Mucosa of descending colon (tissue), 3 donors: ENCODE measurements around the gene FNDC10. TPM values are rescaled to one million over a fixed set of nuclear protein-coding genes. Genes with fewer than 3 reads are reported as not detected.
A peak's percentile ranks its signal among the peaks of the same experiment; 100 is the strongest.

Experiments
- ATAC-seq: fragments of 200-7000 bp; cut with Tn5 transposase; one replicate; pipeline ENCODE4 v1.9.1; 2020; ENCODE audit warnings: mild to moderate bottlenecking, moderate library complexity
- DNase-seq, 3 donors: peaks; one replicate each; pipeline ENCODE4 v3.0.0-alpha.2; 2020
- H3K36me3 ChIP-seq: fragments of 200-600 bp; one replicate; pipeline ENCODE4 v1.8.0; 2021; ENCODE audit warnings: low read depth, mild to moderate bottlenecking
- H3K4me1 ChIP-seq: fragments of 200-600 bp; one replicate; pipeline ENCODE4 v1.8.0; 2021; ENCODE audit warnings: low read depth, mild to moderate bottlenecking
- H3K4me3 ChIP-seq: fragments of 200-600 bp; one replicate; pipeline ENCODE4 v1.8.0; 2021; ENCODE audit warnings: mild to moderate bottlenecking
- H3K9me3 ChIP-seq: fragments of 200-600 bp; one replicate; pipeline ENCODE4 v1.8.0; 2021; ENCODE audit warnings: mild to moderate bottlenecking
- CTCF ChIP-seq: fragments of 200-600 bp; IDR thresholded peaks from one replicate; pipeline ENCODE4 v1.8.0; 2022; ENCODE audit warnings: antibody characterized with exemption, mild to moderate bottlenecking
- intact Hi-C, 2 donors: fragments of 100-400 bp; cut with DNase I in 1 of 2; cut with micrococcal nuclease in 1 of 2; formaldehyde crosslinking; loops; one replicate each; pipeline versions ENCODE4 v1.11.0 to v1.11.1; 2022; cut with DNase I, micrococcal nuclease
- total RNA-seq, 3 donors: library from RNA; stranded (reverse); fragmentation: NEBNext Ultra II Directional in 2 of 3; extraction: Animal tissue kit (Norgen Biotek cat#: 25700) in 2 of 3; gene quantifications; one replicate each; pipeline versions ENCODE4 v1.2.1 to v1.2.4, GENCODE V29; 2021 to 2023
- donor health status: DM: no; HTN: no; CAD: no; lungs with moderate emphysema.
- donor health status: DM: no; HTN: no; CAD: no.
- donor health status: DM: no; HTN: yes; CAD: no.

Gene FNDC10
- total RNA-seq, 3 donors from 2014 or later = 1.2 to 3.2 (median 3.1) TPM

DNA sequence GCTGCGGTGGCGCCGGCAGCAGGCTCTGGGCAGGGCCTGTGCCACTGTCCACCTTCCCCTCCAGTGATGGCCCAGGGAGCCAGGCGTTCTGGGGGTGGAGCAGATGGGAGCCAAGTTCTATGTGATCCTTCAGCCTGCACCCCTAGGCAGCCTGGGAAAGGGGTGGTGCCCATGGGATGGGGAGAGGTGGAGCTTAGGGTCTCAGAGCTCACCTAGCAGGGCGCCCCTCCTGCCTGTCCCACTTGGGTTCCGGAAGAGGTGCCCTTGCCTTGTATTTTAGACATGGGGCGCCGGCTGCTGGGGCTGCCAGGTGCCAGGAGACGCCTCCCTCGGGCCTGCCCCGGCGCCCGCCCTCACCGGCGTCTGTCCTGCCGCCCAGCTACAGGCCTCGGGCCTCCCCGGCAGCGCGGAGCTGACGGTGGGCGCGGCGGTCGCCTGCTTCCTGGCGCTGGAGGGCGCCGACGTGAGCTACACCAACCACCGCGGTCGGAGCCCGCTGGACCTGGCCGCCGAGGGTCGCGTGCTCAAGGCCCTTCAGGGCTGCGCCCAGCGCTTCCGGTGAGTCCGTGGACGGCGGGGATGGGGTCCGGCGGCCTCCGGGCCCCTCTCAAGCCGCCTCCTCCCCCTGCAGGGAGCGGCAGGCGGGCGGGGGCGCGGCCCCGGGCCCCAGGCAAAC is 29.0 kb upstream of the FNDC10 start:
- peak in 1 of 3 donors; percentile 64 for DNase-seq
- H3K4me1 ChIP-seq = peaks cover 19% of the 10 kb centered on the region
- H3K4me3 ChIP-seq = no peak overlapping the region
- TF ChIP-seq CTCF = no peak
- ATAC-seq = no peak
- intact Hi-C loops = no loop called here
- no peaks in the 10 kb centered on the region for H3K9me3 ChIP-seq
- H3K36me3 ChIP-seq = no peaks in the 10 kb centered on the region

DNA sequence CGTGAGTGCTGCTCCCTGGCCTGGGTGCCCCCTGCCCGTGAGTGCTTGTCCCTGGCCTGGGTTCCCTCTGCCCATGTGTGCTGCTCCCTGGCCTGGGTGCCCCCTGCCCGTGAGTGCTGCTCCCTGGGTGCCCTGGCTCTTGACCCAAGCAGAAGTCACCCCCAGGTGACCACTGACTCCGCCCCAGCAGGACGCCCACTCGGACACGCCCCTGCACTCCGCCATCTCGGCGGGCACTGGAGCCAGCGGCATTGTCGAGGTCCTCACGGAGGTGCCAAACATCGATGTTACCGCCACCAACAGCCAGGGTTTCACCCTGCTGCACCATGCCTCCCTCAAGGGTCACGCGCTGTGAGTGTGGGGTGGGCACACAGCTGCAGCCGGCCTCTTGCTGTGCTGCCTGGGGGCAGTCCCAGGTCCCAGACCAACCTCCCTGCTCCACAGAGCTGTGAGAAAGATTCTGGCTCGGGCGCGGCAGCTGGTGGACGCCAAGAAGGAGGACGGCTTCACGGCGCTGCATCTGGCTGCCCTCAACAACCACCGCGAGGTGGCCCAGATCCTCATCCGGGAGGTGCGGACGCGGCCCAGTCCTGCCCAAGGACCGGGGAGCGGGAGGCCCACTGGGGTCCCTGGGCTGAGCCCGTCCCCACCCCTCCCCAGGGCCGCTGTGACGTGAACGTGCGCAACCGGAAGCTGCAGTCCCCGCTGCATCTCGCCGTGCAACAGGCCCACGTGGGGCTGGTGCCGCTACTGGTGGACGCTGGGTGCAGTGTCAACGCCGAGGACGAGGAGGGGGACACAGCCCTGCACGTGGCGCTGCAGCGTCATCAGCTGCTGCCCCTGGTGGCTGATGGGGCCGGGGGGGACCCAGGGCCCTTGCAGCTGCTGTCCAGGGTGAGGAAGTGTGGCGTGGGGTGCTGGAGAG is 28.2 kb upstream of the FNDC10 start:
- no peaks in the 10 kb centered on the region for H3K9me3 ChIP-seq
- DNase-seq = peak in 2 of 3 donors; percentile 53 to 67
- no peaks in the 10 kb centered on the region for H3K36me3 ChIP-seq
- no peak for ATAC-seq
- no peak for TF ChIP-seq CTCF
- H3K4me3 ChIP-seq = no peak overlapping the region
- H3K4me1 ChIP-seq = peaks cover 19% of the 10 kb centered on the region
- intact Hi-C loops = no loop called here

GRCh38 chr1:1627261-1627828 is 27.4 kb upstream of the FNDC10 start:
- ATAC-seq (peak; percentile 76), DNase-seq (peak; percentile 88 to 92 (median 88))
- no peak for TF ChIP-seq CTCF
- intact Hi-C loops = no loop called here
- peaks cover 19% of the 10 kb centered on the region for H3K4me1 ChIP-seq
- H3K36me3 ChIP-seq = no peaks in the 10 kb centered on the region
- no peak overlapping the region for H3K4me3 ChIP-seq
- H3K9me3 ChIP-seq = no peaks in the 10 kb centered on the region

- ATAC-seq (no peak), DNase-seq (peak in 2 of 3 donors; percentile 54 to 61)
- H3K4me3 ChIP-seq = no peak overlapping the region
- H3K36me3 ChIP-seq = no peaks in the 10 kb centered on the region
- no peak for TF ChIP-seq CTCF
- H3K4me1 ChIP-seq = peaks cover 12% of the 10 kb centered on the region
- intact Hi-C loops = no loop called here
- H3K9me3 ChIP-seq = no peaks in the 10 kb centered on the region
These were observed 26.5 kb upstream of the FNDC10 start for GRCh38 chr1:1626207-1627141.

DNA sequence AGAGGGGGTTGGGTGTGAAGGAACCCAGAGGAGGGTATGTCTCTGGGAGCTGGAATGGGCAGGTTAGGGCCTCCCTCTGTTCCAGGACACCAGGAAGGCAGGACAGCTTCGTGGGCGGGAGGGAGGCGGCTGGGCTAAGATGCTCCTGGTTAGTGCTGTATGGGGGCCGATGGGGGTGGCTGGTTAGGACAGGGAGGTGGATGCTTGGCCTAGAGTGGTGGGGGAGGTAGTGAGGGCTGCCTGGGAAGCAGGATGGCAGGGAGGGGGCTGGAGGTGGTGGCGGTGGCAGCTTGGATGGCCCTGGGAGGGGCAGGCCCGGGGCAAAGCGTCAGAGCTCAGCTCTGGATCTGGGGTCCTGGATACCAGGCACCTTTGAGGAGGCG is 25.9 kb upstream of the FNDC10 start:
- H3K9me3 ChIP-seq = no peaks in the 10 kb centered on the region
- H3K36me3 ChIP-seq = no peaks in the 10 kb centered on the region
- peaks cover 10% of the 10 kb centered on the region for H3K4me1 ChIP-seq
- DNase-seq (peak in 1 of 3 donors; percentile 43), ATAC-seq (no peak)
- no peak for TF ChIP-seq CTCF
- no peak overlapping the region for H3K4me3 ChIP-seq
- intact Hi-C loops = no loop called here
